Stimulated activated CD4-positive, alpha-beta T cell treated with anti-CD3 and anti-CD28 coated beads, Interleukin-15, amount 100 ng/mL, for 48 hours (primary cell): ENCODE measurements around the gene SST.
"Not testable (repeated sequence)": the region's sequence is repeated elsewhere in the genome, so short reads cannot be mapped to it uniquely, and the experiment has no call there.

ENCODE experiments used
- DNase-seq, 2 donors: peaks; one replicate each; pipeline ENCODE4 v3.0.0-alpha.2; 2020; ENCODE audit warnings: low read depth in 2 of 2

SST gene

GRCh38 chr3:187684444-187684843, 14.2 kb upstream of the SST start:
- DNase-seq, result no peak

GRCh38 chr3:187681756-187682155, 11.6 kb upstream of the SST start:
- DNase-seq, result not testable (repeated sequence)

- peak; percentile 42 to 53 for DNase-seq
These were observed 9.6 kb upstream of the SST start for GRCh38 chr3:187679638-187680396.

GRCh38 chr3:187678726-187679268, 8.6 kb upstream of the SST start:
- peak in 1 of 2 donors; percentile 4 for DNase-seq

GRCh38 chr3:187677604-187678003, 7.4 kb upstream of the SST start:
- DNase-seq, result no peak

- DNase-seq, result no peak
These were observed 2.8 kb upstream of the SST start for GRCh38 chr3:187673012-187673411.

GRCh38 chr3:187667526-187667925, 2.7 kb downstream of the SST start:
- DNase-seq, result no peak

- no peak for DNase-seq
These were observed 4.3 kb downstream of the SST start for GRCh38 chr3:187665764-187666402.

GRCh38 chr3:187665010-187665409, 5.2 kb downstream of the SST start:
- no peak for DNase-seq

- DNase-seq, result no peak
These were observed 7.3 kb downstream of the SST start for GRCh38 chr3:187662848-187663409.

GRCh38 chr3:187661267-187661666, 8.9 kb downstream of the SST start:
- no peak for DNase-seq

GRCh38 chr3:187651282-187651681, 18.9 kb downstream of the SST start:
- DNase-seq, result no peak

GRCh38 chr3:187648177-187648576, 22.0 kb downstream of the SST start:
- DNase-seq, result no peak

GRCh38 chr3:187646906-187647660, 23.1 kb downstream of the SST start:
- no peak for DNase-seq

GRCh38 chr3:187645379-187645778, 24.8 kb downstream of the SST start:
- not testable (repeated sequence) for DNase-seq

GRCh38 chr3:187642861-187643260, 27.3 kb downstream of the SST start:
- DNase-seq, result no peak

GRCh38 chr3:187641320-187642016, 28.7 kb downstream of the SST start:
- DNase-seq, result no peak

- no peak for DNase-seq
These were observed 29.6 kb downstream of the SST start for GRCh38 chr3:187640569-187641059.

GRCh38 chr3:187639927-187640568, 30.1 kb downstream of the SST start:
- no peak for DNase-seq

- DNase-seq, result no peak
These were observed 33.7 kb downstream of the SST start for GRCh38 chr3:187636528-187636927.

GRCh38 chr3:187630404-187630803, 39.8 kb downstream of the SST start:
- no peak for DNase-seq
